Cerebellar cortex (tissue), 1 donor: ENCODE results near the gene AGPAT2.

ENCODE experiments used
- DNase-seq: peaks from one replicate; pipeline ENCODE4 v3.0.0-alpha.2; 2015; ENCODE audit warnings: low spot score

Gene AGPAT2

DNA sequence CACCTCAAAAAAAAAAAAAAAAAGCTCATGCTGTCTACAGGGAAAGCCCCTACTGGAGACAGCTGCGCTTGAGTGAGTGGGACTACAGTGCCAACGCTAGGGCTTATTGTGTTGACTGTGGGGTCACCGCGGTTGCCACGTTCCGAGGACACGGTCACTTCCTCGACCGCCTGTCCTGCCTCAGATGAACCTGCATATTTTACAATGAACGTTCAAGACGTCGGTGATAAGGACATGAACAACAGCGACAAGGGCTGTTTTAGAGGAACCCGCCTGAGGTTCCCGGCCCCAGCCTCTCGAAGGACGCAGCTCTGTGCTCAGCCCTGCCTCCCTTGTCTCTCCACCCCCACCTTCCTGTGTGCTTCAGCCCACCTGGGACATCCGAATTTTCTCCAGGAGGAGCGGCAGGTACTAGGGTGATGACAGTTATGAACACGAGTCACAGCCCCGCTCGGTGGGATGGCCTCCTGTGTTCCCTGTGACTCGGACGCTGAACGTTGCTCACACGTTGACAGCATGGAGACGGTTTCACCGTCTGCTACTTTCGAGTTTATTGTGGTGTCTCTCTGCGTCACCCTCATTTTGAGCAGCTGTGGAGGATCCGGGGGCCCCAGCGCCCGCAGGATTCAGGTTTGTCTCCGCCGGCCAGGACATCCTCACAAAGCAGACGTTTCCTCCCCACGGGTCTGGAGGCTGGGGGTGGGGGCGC is 13.9 kb upstream of the AGPAT2 start:
- no peak for DNase-seq

DNA sequence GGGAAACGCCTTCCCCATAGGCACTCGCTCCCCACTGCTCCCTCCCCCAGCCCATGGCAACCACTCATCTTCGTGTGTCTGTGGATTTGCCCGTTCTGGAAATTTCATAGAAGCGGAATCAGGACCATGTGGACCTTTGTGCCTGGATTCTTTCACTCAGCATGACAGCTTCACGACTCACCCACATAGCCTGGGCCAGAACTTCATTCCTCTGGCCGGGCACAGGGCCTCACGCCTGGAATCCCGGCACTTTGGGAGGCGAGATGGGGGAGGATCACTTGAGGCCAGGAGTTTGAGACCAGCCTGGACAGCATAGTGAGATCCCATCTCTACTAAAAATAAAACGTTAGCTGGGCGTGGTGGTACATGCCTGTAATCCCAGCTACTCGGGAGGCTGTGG is 13.0 kb upstream of the AGPAT2 start:
- DNase-seq, result no peak

DNA sequence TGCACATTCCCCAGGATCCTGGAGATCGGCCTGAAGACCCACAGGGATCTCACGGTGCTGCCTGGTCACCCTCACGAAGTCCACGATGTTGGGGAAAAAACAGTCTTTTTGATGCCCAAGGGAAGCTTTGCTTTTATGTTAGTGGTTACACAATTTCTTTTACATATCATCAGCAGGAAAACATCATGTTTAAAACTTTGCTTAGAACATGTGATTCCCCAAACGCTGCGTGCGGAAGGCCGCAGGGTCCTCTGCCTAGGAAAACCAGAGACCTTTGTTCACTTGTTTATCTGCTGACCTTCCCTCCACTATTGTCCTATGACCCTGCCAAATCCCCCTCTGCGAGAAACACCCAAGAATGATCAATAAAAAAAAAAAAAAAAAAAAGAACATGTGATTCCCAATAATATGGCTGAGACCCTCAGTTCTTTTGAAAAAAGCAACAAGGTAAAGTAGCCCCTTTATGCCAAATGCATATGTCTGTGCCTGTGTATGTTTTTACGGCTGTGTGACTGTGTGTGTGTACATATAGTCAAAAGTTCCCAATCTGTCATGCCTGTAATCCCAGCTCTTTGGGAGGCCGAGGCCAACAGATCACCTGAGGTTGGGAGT is 11.5 kb upstream of the AGPAT2 start:
- no peak for DNase-seq

DNA sequence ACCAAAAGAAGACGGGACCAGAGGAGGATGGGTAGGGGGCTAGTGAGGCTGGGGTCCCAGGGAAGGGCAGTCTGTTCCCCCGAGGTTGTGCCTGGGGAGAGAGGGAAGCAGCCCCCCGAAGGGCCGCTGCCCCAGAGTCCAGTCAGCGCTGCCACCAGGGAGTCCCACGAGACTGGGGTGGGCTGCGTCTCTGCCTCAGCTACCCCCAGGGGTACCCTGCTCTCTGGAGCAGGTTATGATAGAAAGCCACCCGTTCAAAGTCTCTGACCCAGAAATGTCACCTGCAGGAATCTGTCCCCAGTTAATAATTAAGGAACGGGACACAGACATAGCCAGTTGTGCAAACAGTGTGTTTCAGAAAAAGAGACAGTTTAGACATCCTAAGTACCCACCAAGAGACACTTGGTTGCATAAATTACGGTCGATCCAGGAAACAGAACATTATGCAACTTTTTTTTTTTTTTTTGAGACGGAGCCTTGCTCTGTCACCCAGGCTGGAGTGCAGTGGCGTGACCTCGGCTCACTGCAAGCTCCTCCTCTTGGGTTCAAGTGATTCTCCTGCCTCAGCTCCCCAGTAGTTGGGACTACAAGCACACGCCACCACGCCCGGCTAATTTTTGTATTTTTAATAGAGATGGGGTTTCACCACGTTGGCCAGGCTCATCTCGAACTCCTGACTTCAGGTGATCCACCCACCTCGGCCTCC is 10.7 kb upstream of the AGPAT2 start:
- DNase-seq, result no peak

DNA sequence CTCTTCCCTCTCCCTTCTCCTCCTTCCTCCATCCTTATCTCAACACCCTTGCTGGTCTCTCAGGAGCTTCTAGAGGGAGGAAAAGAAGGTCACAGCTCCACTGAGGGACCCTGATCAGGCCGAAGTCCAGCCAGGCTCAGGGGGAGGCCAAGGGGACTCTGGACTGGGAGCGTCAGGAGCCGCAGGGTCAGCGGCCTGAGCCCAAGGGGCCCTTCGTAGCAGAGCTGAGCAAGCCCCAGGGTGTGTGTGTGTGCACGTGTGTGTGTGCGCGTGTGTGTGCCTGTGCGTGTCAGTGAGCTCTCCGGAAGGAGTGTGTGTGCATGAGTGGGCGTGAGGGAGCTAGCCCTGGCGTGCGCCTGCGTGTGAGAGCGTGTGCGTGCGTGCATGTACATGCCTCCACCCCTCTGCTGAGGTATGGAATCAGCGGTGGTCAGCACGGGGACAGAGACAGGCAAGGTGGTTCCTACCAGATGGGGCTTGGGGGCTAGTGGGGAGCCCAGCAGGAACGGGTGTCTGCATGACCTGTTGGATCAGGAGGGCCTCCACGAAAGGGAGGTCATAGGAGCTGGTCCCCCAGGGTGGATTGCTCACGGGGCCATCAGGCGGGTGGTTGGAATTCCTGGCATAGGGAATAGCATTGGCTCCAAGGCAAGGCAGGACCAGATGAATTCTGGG is 10.0 kb upstream of the AGPAT2 start:
- no peak for DNase-seq

DNA sequence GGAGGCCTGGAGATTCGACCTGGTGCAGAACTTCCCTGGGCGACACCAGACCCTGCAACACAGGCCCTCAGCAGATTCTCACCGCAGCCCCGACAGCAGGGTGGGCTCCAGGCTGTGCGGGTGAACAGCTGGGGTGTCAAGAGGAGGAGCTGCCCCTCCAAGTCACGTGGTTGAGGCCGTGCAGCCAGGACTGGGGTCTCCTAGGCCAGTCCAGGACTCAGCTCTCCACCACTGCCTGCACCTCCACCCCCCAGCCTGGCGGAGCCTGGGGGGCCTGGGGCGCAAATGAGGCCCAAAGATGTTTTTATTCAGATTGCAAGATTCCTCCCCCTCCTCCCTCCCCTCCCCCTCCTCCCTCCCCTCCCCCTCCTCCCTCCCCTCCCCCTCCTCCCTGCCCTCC is 9.2 kb upstream of the AGPAT2 start:
- DNase-seq, result no peak

DNA sequence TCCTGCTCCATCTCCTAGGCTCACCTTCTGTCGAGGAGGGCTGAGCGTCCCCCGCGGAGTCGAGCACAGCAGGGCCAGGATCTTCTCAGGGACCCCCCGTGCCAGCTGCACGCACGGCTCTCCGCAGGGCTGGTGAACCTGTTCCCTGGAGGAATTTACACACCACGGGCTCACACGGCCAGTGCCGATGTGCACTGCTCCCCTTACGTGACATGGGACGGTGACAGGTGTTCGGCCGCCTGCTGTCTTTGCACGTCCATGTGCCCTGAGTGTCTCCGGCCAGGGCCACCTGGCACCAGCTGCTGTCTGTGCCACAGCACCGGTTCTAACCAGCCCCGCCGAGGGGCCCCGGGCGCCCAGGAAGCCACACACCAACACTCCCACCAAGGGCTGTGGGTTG is 8.7 kb upstream of the AGPAT2 start:
- no peak for DNase-seq

DNA sequence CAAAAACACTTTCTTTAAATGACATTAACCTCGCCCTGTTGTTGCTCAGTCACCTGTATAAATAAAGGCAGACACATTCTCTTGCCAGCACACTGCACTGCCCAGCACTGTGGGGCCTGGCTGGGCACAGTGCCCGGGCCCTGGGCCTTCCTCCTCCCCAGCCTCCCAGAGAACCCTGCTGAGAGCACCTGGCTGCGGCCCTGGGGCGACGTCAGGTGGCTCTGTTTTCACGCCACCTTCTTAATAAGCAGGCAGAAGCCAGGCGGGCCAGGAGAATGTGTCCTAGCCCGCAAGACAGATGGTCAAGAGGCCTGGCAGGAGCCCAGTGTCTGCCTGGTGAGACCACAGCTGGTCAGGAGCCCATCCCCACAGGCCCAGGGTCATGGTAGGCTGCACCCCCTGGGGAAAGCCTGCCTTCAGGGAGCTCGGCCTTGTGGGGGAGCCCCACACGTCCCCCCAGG is 8.2 kb upstream of the AGPAT2 start:
- DNase-seq, result peak; percentile 73

DNA sequence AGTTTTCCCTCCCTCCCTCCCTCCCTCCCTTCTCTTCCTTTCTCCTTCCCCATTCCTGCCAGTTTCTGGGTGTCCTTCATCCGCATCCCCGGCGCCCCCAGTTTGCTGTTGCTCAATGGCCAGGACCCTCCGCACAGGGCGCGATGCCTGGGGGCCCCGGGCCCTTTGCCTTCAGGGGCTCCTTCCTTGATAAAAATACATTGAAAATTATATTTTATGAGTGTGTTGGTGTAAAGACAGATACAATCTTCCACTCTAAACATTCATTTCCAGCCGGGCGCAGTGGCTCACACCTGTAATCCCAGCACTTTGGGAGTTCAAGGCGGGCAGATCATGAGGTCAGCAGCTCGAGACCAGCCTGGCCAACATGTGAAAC is 7.6 kb upstream of the AGPAT2 start:
- DNase-seq, result no peak

DNA sequence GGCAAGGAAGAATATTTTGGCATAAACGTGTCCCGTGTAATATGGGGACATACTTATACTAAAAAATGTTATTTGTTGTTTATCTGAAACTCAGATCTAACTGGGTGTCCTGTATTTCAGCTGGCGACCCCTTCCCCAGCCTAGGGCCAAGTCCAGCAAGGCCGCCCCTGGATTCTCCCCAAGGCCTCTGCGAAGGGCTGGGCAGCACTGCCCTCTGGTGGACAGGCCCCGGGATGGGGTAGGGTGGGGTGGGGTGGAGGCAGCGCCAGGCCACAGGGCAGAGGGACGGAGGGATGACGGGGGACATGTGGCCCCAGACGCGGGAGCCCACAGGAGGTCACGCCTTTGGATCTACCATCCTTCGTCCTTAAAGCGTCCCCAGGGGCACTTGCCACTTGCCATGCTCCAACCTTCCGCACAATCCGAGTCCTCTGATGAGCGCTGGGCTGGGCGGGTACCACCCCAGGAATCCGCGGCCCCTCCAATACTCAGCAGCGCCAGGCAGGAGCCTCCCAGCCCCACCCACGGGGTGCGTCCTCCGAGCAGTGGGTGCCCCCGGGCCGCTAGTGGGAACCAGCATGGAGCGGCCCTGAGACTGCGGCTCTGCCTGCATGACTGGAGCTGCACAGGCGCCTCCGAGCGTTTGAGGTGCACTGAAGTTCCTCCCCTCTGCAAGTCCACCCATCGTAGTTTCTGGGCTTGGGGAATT is 7.1 kb upstream of the AGPAT2 start:
- no peak for DNase-seq

DNA sequence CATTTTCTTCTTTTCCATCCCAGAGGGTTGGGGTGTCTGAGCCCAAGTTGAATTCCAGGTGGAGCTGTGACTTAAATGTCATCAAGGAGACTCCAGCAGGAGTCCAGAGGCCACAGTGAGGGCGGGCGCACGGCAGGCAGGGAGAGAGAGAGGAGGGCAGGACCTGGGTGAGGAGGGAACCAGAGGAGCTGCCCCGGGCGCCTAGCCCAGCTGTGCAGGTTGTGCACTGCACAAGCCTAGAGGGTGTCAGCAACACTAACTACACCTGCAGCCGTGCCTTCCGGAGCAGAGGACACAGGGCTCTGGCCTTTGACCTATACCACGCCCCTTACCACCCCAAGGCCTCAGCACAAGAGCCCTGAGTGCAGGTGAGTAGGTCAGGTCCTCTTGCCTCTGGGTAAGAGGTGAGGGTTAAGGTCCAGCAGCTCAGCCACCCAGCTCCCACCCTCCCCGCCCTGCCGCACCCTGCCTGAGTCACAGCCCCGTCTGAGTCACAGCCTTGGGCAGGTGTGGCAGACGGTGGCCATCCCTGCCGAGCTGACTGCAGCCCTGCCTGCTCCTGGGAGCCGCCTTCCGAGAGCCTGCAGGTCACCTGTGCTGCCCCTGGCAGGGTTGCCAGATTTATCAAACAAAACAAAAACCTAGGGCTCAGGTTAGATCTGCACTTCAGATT is 6.4 kb upstream of the AGPAT2 start:
- DNase-seq, result no peak

DNA sequence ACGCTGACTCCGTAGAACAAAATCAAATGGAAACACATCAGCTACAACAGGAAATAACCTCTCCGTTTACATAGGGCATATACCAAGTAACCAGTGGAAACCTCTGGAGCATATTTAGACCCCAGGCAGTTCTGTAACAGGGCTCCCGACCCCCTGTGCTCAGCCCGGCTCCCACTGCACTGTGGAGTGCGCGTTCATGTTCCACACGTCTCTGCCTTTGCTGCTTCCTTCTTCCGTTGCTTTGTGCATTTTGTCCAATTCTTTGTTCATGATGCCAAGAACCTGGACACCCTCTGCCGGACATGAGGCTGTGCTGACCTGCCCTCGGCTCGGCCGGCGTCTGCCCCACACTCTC is 5.9 kb upstream of the AGPAT2 start:
- DNase-seq, result no peak

DNA sequence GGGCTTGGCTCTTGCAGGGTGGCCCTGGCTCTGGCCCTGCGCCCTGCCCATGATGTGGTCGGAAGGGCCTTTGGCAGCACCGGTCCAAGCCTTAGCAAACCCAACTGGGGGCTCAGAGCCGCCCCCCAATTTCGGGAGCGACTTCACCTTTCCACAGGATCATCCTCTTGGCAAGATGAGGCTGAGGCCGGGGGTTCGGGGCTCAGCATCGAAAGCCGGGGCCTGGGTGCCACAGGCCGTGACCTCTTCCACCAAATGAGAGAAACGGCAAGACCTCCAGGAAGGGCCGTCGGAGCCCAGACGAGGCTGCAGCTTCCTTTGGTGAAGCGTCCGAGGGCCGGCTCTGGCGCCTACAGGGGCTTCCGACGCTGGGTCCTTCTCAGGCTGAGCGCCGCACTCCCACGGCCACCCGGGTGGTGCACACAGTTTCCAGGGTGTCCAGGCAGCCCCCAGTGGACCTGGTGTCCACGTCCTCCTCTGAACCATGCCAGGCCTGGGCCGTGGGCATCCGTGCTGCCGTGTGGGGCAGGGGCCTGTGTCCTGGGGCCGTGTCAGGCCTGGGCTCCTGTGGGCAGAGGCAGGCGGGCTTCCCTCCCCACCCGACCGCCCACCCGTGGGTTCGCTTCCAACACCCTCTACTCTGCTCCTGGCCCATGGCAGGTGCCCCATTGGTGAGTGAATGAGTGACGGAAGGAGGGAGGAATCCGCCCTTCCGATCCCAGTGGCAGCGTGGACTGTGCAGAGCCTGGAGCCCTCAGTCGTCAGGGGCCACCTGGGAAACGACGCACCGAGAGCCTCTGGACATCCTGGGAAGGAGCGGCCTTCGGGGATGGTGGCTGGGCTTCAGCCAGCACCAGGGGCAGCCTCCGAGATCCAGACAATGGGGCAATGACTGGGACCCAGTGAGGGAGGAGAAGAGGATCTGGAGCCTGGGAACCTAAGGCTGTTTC is 5.2 kb upstream of the AGPAT2 start:
- no peak for DNase-seq

DNA sequence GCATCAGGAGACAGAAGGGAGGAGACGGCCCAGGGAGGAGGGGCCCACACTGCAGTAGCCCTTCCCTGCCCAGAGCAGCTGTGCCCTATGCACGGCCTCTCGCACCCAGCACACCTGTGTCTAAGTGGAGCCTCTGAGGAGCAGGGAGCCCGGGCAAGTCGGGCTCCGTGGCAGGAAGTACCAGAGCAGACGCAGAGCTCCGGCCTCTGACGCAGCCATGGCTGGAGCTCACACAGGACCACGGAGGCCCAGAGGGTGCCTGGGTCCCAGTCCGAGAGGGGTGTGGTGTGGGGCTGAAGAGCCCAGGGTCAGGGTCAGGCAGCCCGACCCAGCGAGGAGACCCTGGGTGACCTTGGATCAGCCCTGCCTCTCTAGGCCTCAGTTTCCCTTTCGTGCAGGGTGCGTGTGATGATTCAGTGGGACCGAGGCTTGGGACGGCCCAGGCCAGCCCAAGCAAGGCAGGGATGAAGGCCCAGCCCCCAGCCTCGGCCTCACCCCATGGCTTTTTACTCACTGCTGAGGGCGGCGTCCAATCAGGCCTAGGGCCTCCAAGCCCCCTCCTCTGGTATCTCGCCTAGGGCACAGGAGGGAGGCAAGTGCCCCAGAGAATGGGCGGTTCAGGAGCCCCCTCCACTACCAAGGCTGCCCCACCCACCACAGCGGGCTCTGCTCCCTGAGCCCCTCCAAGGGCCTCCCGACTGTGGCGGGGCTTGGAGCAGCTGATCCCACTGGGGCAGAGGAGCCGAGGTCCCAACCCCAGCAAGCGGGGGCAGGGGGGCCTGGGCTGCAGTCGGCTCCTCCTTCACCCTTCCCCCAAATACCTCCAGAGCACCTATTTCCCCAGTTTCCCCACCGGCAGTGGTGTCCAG is 4.3 kb upstream of the AGPAT2 start:
- no peak for DNase-seq

DNA sequence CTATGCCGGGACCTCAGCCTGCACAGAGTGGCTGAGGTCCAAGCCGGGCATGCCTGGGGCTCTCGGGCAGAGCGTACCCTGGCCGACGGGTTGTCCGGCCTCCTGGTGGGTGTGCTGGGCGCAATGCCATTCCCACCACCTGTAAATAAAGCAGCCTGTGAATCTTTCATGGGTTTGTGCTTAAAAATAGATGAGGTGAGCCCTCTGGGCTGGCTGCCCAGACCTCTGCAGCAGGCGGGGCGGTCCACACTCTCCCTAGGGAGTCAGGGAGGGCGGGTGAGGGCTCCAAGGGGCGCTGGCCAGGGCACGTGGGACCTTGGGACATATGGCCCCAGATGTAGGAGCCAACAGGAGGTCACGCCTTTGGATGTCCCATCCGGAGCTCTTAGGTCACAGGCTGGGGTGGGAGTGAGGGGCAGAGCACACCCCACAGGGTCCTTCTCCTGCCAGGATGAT is 3.6 kb upstream of the AGPAT2 start:
- no peak for DNase-seq

DNA sequence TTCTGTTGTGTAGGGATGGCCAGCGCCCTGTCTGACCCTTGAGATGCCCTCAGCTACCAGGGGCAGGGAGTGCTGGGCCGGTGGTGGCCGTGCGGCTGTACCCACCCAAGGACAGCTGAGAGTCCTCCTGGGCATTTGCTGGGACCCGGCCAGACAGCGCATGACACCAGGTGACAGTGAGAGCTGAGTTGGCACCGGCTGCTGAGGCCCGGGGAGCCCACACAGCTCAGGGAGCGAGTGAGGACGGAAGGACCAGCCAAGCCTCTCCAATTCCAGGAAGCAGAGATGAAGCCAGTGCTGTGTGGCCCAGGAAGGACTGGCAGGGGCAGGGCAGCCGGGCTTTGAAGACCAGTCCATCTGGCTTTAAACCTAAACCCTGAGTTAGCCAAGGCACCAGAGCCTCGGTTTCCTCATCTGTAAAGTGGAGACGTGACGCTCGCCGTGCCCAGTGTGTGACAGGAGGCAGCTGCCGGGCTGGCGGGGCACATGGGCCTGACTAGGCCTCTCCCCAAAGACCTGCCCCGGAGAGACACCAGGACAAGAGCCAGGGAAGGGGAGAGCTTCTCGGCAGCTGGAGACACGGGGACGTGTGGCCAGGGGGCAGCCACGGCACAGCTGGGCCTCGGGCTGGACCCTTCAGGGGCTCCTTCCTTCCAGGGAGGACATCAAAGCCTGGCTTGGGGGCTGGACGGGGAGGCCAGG is 3.0 kb upstream of the AGPAT2 start:
- DNase-seq, result no peak

DNA sequence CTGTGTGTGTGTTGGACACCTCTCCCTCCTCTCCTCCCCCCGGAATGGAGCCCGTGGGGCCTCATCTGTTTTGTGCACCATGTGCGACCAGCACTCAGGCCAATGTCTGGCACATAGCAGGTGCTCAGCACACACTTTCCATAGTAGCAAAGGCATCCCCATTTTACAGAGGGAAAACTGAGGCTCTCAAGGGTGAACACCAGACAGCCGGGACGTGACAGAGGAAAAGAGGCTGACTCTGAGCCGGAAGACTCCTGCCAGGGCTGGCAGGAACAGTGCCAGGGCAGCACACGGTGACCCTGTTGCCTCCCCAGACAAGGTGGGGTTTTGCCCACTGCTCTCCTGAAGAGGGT is 1.8 kb upstream of the AGPAT2 start:
- DNase-seq, result no peak

DNA sequence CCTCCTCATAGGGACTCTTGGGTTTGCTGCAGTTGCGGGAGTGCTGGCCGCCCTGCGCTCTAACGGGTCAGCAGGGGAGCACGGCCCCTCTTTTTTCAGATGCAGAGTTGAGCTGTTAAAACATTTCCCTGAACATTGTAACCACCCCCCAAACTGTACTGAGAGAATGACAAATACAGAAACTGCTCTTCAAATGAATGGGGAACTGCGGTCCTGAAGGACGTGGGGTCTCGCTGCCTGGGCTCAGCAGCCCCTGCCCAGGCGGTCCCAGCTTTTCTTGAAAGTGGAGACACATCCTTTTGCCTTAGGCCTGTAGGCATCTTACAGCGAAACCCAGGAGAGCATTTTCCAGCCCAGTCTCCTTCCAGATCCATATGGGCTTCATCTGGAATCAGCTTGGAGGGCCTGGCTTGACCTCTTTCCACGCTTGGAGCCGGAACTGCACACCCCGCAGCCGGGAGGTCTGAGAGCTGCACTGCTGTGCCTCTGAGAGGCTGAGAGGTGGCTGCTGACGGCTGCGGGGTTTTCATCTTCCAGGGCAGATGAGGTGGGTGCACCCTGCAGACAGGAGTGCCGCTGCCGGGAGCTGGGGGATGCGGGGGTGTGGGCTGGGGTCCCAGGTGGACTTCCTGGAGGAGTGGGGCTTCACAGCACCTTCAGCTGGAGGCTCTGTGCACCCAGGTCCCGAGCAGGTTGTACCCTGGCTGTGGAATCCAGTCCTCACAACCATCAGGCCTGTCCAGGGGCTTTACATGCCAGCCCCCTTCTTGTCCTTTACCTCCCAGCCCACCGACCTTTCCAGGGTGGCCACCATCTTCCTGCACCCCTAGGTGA is 1.2 kb upstream of the AGPAT2 start:
- DNase-seq, result no peak
